Islet of Langerhans (tissue), 1 donor: Measurements from ENCODE around the gene SGK1.

ENCODE experiments used
- FAIRE-seq: peaks from one replicate; lab custom pipeline; 2011; peaks lifted over from hg19 to GRCh38; lab: Jason Lieb, UNC

The SGK1 gene

DNA sequence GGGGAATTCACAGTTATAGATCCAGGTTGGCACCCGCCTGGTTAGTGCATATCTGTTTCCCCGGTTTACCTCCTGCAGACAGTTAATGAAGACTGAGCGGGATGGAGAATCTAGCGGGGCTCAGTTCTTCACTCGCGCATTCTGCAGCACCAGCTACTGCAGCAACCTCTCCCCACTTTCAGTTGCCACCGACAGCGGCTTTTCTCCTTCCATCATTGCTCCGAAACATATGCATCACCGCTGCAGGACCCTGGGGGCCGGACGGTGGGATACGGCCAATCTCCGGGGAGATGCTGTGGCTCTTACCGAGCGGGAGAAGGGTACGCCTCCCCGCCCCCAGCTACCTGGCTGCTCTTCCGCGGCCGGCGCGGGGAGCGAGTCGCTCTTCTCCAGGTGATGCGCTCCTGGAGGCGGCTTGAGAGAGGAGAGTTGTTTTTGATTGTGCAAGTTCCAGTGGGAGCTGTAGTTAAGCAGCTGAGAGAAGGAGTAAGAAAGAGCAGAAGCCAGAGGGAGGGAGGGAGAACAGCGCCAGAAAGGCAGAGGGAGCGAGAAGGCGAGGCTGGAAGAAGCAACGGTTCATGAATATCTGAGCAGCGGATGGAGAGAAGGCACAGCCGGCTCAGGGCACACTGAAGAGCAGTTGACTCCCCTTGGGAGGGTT, at the start of gene SGK1:
SGK1 (minus strand) TSS at position 642 of the 661 bp plus-strand sequence. CDS start 652 bp downstream, outside the sequence.
- no peak for FAIRE-seq

DNA sequence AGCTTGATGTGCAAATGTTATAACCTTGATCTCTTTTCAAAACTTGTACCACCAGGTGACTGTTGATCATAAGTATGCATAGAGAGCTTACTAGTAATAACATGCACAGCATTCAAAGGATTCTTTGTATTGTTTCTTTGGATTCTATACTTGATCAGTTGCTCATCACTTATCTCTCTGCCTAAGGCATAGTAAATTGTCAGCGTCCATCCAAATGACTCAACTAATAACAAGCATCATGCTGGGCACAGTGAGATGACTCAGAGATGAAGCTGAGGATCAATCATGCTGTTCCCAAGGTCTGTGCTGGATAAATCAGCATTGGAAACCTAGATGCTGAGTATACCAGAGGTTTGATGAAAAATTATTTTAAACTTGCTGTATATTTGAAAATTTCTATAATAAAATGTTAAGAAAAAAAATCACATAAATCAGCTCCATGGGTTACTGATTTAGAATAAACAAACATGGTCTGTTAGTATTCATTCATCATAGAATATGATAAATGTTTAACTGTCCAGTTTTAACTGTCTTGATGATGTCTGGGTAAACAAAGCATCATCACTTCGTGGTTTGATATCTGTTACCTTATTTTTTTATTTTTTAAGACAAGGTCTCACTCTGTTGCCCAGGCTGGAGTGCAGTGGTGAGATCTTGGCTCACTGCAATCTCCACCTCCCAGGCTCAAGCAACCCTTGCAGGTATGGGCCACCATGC, 45.6 kb upstream of the SGK1 start:
- no peak for FAIRE-seq

DNA sequence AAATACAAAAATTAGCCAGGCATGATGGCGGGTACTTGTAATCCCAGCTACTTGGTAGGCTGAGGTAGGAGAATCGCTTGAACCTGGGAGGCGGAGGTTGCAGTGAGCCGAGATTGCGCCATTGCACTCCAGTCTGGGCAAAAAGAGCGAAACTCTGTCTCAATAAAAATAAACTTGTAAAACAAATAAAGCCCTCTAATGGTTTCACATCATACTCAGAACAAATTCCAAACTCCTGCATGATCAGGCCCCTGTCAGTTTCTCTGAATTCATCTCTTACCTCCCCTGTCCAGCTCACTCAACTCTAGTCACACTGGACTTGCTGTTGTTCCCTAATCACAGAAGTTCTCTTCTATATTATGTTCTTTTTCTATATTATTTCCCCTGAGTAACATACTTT, 43.1 kb upstream of the SGK1 start:
- FAIRE-seq, result no peak

DNA sequence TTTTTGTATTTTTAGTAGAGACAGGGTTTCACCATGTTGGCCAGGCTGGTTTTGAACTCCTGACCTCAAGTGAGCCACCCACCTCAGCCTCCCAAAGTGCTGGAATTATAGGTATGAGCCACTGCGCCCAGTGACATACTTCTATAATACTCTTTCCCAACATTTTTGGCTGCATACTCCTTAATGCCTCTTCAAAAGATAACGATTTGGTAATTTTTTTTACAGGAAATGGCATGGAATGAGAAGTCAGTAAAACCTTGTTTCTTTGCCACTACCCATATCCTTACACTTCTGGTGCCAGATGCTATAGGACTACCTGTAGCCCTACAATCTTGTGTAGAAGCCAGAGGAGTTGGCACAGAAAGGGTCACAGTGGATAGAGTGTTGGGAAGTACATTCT, 41.4 kb upstream of the SGK1 start:
- no peak for FAIRE-seq

DNA sequence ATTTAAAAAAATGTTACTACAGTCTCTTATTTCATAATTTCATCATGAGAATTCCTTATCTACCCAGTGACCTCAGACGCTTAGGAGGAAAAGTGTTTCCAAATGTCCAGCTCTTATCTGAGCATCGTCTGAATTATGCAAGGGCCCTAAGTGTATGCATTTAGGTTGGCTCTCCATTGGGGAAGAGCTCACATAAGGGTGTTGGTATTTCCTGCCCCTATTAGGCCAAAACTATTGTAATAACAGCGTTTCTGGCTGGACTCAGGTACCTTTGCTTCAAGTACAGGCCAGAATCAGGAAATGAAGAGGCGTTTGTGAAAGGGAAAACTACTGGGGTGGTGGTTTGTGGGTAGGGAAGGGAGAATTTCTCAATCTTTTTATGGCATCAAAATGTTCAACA, 40.4 kb upstream of the SGK1 start:
- FAIRE-seq, result no peak

DNA sequence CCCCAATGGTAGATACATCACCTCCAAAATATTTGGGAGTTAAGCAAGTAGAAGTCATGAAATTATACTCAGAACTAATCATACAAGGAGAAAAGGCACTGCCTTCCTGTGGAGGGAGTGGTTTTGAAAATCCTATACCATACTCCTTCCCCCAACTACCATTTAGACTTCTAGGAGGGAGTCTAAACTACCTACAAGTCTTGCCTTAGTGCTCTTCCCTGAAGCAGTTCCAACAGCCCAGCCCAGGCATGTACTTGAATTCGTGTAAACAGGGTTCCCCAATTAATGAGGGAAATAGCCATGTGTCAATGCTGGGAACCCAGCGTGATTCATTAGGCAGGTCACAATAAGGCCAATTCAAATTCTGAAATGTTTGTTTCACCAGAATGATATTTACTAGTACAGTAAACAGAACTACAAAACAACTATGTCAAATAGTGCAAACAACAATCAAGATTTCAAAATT, 39.1 kb upstream of the SGK1 start:
- FAIRE-seq, result no peak

DNA sequence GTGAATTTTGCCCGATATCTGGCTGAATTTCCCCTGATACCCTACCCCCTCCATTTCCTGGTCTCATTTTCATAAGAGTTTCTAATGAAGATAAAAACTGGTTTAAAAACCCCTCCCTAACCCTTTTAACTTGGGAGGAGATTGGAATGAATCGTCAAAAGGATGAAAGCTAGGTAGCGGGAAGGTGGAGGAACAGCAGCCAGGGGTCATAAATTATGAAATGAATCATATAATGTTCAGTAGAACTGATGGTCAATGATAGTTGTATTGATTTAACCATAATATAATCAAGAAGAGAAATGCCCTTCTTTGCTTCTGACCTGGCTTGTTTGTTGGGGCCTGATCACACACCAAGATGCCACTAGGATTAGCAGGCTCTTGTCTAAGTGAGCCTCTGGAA, 38.5 kb upstream of the SGK1 start:
- no peak for FAIRE-seq

DNA sequence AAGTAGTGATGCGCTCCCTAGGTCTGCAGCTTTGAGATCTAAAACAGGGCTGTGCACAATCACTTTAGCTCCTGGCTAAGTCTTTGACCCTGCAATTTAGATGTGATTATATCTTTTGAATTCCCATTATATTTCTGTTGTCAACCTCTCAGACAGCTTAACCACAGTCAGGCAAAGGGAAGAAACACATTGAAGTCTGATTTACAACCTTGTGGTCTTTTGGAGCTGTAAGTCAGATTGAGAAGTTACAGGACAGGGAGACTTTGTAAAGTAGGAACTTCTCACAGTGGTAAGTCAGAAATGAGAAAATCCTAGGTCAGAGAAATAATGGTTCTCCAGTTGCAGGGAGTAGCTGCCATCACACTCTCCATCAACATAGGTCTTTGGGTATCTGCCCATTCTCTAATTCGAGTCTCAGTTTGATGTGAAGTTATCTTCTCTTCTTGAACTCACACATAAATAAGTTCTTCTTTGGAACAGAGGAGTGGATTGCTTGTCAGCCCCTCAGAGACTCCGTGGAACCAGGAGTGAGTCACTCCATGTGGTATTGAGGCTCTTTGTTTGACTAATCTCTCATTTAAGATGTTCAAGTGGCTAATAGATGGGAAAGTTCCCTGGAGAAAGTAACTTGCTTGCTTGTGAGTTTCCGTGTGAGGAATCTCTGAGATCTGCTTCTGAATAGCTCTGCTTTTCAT, 35.0 kb upstream of the SGK1 start:
- no peak for FAIRE-seq

DNA sequence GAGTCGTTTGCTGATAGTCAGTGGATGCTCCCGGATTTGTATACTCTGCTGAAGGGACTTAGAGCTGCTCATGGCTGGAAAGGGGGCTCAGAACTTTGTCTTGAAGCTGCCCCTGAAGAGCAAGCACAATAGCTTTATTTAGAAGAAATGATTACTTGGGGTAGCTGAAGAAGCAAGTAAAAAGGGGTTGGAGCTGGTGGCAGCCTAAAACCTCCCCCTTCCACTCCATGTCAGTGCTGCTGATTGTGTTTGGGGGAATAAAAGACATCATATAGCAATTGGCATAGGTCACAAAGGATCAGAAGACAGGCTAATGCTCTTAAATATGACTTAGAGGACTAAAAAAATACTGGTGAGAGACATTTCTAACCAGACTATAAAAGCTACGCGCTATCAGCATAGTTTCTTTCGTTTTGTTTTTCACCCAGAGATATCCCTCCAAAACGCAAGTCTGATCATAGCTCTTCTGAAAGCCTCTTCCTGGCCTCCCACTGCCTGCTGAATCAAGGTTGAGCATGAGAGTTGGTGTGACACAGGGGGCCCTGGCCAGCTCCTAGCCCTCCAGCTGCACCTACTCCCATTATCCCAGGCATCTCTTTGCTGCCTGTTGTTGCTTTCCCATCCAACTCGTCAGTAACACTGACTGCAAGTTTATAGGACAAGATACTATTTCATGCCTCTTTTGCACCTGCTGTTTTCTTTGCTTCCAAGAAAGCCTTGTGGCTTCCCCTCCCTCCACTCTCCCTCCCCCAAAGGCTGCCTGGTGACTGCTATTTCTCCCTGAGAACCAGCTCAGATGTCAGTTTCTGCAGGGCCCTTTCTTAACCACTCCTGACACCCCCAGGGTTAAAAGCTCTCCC, 33.9 kb upstream of the SGK1 start:
- FAIRE-seq, result no peak

DNA sequence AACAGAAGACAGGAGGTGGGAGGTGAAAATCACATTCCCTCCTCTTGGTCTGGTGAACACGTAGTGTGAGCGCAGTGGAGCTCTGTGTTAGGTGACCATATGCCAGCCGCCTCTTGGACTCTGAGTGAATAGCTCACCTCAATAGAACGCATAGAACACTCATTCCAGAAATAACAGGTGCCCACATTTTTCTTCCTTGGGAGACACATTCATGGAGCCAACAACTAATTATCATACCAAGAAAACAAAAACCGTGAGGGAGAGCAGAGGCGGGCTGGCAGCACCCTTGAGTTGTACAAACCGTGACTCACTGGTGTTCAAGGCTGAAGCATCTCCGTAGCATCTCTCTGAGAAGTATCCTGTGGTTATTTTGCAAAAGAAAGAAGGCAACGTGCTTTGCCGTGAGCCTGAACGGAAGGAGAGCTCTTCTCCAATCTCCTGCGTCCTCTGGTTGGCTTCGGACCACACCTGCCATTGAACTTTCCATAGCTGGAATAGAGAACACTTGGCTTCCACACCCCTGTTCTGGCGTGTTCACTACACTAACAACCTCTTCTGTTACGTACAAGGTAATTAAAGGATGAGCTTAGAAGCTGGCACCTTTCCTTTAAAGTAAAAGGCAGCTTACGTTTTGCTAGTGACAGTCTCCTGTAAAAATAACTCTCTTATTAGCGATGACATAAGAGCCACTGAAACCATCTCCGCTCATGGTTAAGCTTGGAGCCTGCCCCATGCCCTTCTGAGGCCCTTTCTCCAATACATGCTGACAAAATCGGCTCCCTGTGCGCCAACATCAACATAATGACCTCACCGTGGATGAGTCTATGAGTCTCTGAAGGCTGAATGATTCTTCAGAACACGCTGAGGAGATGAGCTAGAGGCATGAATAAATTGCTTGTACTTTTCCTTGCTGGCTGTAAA, 30.2 kb upstream of the SGK1 start:
- FAIRE-seq, result no peak

DNA sequence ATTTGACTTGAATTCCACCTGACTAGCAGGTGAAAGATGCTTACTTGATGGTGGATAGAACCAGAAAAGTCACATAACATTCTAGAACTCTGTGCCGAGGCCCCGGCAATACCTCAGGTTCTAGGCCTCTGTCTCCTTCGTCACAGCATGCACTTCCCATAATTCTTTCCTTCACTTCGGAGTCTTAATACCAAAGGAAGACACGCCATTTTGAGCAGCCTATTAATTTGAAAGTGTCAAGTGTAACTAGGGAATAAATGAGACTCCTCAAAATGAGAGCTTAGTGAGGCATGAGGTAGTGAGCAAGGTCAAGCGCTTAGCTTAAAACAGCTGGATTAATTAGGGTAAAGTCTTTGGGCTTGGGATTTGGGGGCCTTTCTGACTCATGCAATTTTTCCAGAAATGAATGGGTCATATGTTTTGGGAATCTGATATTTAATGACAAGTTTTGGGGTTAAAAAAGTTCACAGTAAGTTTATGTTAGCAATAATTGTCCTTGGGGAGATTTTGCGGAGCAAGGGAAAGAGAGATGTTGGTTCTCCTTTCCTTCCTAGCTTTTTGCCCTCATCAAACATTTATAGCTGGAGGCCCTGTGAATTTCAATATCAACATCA, 29.1 kb upstream of the SGK1 start:
- no peak for FAIRE-seq

DNA sequence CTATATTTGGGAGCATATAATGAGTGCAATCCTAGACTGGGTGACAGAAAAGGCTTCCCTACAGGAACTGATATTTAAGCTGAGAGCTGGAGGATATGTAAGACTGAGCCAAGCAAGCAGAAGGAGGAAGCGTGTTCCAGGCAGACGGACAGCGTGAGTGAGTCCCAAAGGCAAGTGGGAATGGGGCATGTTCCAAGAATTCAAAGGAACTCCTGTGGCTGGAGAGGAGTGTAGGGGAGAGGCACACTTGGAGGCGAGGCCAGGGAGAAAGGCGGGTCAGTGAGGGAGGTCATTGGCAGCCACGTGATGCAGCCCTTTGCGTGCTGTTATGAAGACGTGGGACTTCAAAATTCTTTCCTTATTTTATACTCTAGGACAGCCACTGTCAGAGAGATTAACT, 27.9 kb upstream of the SGK1 start:
- no peak for FAIRE-seq

DNA sequence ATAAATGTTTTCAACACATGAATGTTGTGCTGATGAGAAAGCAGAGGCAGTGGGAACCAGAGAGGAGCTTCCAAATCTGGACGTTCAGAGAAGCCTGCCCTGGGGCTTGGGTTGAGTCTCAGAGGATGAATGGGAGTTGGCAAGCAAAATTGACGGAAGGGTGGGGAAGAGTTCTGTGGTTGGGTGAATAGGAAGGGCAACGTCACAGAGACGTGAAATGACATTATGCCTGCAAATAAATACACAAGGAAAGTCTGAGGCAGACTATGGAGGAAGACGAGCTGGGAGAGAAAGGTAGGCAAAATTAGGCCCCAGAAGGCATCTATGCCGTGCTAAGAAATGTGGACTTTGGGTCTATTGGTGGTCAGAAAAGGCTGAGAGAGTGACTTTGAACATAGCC, 25.2 kb upstream of the SGK1 start:
- no peak for FAIRE-seq

DNA sequence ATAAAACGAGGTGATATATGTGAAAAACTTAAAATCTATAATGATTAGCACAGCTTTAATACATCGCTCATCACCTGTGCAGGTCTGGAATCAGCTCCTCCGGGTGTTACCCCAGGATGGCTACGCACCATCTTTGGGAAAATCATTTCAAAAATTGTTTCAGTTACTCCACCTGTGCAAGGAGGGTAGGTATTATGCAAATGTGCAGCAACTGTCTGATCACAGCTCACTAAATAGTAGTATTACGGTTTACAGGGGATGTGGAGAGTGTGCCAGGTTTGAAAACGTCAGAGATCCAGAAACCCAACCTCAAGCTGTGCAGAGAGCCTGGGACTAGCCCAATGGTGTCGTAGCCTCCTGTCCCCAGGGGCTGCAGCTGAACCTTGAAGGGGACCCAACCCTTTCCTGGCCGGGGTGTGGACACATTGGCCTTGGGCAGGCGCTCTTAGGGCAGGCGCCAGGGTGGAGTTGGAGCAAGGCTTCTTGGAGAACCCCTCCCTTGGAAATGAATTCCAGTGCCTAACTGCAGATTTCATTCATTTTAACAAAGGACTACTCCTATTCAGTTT, 24.2 kb upstream of the SGK1 start:
- no peak for FAIRE-seq

DNA sequence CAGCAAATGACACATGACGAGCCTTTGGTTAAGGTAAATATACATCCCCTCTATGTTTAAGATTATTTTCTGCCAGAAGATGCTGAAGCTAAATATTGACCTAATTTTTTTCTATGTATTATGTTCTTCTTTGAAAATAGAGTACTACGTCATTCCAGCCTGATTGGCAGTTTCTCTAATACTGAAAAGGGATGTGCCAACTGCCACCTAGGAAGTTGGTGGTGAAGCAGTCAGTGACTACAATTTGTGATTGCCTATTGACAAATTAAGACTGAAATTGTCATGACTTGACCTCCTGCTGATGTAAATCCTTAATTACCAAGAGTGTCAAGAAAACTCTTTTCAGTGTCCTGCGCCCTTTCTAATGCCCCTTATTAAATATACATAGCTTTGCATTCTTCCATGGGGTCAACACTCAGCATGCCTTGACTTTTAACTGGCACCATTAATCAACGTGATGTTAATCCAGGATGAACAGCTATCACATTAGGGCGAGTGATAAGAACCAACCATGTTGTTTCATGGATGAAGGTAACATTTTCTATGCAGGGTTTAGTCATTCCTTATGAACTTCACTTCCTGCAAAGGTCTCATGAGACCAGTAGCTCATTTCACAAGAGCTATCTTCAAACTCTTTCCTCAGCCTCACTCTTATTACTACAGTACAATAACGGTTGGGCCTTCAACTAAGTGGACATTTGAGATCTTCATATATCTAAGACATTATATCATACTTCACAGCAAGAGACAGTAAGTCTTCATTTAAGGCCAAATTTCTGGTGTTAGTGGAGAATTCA, 22.5 kb upstream of the SGK1 start:
- no peak for FAIRE-seq

DNA sequence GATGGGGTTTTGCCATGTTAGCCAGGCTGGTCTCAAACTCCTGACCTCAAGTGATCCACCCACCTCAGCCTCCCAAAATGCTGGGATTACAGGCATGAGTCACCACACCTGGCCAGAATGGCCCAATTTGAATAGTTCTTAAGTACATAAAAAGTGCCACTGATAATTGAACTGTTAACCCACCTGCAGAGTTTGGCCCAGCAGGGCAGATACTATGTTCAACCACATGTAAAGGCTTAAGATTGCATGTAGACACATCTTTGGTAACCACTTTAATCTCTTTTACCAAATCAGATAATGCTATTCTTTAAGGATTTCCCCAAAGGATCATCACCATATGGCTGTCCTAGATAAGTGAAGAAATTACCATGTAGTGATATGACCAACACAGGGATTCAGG, 21.3 kb upstream of the SGK1 start:
- no peak for FAIRE-seq

DNA sequence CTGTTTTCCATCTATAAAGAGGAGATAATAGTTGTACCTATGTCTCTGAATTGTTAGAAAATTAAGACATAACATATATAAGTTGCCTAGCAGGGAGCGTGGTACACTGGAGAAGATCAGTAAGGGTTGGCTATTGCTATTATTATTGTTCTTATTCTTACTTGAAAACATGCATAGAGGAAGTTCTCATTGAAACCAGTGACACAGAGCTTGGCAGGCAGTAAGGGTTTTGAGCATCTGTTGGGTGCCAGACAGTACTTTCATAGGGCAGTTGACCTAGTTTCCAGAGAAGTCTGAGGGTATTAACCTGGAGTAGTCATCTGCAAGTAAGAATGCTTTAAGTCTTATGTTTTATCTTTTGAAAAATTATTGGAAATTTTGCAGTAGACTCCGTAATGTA, 13.3 kb upstream of the SGK1 start:
- FAIRE-seq, result no peak

DNA sequence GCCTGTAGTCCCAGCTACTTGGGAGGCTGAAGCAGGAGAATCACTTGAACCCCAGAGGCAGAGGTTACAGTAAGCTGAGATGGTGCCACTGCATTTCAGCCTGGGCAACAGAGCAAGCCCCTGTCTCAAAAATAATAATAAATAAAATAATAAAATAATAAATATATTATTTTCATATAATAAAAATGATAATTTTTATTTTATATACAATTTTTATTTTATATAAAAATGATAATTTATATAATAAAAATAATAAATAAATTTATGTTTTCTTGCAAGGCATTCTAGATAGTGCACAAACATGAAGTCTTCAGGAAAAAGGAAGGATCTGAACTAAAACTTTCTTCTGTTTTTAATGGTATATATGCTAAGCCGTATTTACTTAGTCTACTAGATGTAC, 12.6 kb upstream of the SGK1 start:
- FAIRE-seq, result no peak

DNA sequence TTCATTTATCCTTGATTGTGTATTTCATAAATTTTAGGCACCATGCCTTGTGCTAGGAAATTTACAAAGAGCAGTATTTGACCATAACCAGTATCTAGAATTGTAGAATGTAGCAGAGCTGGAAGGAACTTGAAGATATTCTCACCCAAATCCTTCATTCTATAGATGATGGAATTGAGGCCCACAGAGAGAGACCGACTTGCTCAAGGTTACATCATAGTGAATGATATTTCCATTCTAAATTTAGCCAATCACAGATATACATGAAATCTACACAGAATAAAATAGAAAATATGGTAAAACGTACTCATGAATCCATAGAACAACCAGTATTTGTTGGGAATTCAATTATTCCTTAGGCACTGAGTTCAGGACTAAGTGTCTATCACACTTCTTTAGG, 10.9 kb upstream of the SGK1 start:
- no peak for FAIRE-seq

DNA sequence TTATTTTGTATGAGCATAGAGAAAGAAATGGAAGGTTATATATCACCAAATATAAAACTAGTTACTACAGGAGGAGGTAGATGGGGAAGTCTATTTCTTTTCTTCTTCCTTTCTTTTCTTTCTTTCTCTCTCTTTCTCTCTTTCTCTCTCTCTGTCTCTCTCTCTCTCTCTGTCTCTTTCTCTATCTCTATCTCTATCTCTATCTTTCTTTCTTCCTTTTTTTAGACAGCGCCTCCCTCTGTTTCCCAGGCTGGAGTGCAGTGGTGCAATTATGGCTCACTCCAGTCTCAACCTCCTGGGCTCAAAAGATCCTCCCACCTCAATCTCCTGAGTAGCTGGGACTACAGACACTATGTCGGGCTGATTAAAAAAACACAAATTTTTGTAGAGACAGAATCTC, 10.2 kb upstream of the SGK1 start:
- FAIRE-seq, result no peak
